LNCaP clone FGC (cell line): ENCODE results near the gene RUNX3.
A peak's percentile ranks its signal among the peaks of the same experiment; 100 is the strongest.

ENCODE experiments used
- DNase-seq: peaks from one replicate; pipeline ENCODE4 v3.0.0-alpha.2; 2011; ENCODE audit warnings: low read depth
- H3K4me3 ChIP-seq: 2 replicates; pipeline ENCODE4 v1.5.1; 2011; ENCODE audit warnings: mild to moderate bottlenecking, low read depth, low read length, control low read depth
- TF ChIP-seq, protein P1 (sequence below): IDR thresholded peaks from 2 replicates; pipeline ENCODE4 v1.5.1; 2012; ENCODE audit warnings: mild to moderate bottlenecking; ENCODE audit not compliant: control insufficient read depth, insufficient read depth; ENCODE audit errors: extremely low read depth

The RUNX3 gene

DNA sequence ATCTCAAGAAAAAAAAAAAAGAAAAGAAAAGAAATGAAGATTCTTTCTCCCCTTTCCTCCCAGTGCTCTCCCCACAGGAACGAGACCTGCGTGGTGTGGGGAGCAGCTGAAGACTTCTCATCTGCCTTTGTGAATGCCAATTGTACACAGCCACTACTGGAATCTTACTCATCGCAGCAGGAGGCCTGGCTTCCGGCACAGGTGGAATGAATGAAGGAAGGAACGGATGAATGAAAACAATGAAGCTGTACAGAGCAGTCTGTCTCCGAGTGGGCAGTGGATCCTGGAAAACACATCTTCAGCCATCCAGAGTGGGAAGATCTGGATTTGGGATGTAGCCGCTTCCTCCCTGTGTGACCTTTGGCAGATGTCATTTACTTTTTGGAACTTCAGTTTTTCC is 64.9 kb downstream of the RUNX3 start:
- H3K4me3 ChIP-seq, result no peak overlapping the region
- TF ChIP-seq, protein P1, sequence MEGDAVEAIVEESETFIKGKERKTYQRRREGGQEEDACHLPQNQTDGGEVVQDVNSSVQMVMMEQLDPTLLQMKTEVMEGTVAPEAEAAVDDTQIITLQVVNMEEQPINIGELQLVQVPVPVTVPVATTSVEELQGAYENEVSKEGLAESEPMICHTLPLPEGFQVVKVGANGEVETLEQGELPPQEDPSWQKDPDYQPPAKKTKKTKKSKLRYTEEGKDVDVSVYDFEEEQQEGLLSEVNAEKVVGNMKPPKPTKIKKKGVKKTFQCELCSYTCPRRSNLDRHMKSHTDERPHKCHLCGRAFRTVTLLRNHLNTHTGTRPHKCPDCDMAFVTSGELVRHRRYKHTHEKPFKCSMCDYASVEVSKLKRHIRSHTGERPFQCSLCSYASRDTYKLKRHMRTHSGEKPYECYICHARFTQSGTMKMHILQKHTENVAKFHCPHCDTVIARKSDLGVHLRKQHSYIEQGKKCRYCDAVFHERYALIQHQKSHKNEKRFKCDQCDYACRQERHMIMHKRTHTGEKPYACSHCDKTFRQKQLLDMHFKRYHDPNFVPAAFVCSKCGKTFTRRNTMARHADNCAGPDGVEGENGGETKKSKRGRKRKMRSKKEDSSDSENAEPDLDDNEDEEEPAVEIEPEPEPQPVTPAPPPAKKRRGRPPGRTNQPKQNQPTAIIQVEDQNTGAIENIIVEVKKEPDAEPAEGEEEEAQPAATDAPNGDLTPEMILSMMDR, result no peak
- no peak for DNase-seq

- no peak for DNase-seq
- no peak overlapping the region for H3K4me3 ChIP-seq
- TF ChIP-seq, protein P1, result no peak
Measured at GRCh38 chr1:24864370-24864777, 65.7 kb downstream of the RUNX3 start.

DNA sequence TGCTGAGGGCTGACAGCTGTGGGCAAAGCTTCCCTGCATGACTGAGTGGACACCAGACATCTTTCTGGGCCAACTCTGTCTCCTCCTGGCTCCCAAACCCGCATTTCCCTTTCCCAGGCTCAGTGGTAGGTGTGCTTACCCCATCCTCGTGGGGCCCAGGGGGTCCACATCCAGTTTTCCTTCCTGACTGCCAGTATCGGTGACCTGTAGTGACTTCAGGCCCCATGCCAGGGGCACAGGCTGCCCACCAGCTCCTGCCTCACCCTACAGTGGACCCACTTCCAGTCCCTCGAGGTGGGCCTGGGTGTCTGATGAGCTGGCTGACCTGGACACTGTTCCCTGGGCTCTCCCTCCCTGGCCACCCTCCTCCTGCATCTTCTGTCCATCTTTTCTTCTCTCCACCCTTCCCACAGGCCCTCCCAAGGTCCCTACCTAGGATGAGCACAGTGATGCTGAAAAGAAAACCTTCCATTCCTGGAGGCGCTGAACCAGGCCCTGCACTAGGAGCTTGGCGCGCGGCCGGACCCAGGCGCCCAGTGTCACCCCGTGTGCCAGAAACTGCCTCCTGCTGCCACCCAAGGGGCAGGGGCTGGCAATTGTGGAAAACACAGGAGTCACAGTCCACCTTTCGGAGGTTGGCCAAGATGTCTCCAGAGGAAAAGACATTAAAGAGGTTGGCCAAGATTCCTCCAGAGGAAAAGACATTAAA is 67.1 kb downstream of the RUNX3 start:
- no peak overlapping the region for H3K4me3 ChIP-seq
- TF ChIP-seq, protein P1, result no peak
- DNase-seq, result no peak

DNA sequence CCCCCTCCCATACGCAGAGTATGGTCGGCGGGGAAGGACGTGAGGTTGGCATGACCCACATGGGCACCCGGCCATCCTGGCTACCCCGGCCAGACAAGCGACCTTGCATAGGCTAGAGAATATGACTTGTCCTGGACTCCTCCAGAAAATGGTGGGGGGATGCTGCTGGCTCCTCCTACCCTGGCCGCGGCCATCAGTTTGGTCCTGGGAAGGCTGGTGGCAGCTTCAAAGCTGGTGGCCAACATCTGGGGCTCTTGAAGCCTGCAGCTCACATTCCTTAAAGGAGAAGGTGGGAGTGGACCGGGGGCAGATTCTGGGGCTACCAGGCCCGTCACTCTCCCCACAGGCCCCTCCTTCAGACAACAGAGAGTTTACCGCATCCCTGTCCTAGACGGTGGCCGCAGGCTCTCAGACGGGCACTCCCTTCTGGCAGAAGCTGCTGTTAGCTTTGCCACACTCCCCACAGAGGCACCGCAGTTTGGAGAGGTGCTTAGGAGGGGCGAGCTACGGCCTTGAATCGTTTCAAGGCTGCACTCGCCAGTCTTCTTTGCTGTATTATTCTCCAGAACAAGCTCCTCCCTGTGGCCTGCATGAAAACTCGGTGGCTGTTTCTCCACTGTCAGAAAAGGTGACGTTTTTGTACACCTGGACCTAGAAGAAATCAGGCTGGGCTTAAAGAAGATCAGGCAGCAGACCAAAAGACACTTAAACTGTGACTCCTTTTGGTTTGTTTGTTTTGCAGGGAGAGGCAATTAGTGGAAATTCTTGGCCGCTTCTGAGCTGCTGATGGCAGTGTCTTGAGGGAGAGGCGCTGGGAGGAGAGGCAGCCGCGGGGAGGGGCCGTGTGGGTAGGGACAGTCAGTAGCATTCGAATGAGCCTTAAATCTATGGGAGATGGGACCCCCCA is 68.0 kb downstream of the RUNX3 start:
- TF ChIP-seq, protein P1, result peak; percentile 18; the same call in 1 of the 2 replicates
- DNase-seq, result no peak
- no peak overlapping the region for H3K4me3 ChIP-seq

GRCh38 chr1:24860841-24861240 is 69.2 kb downstream of the RUNX3 start:
- DNase-seq, result no peak
- TF ChIP-seq, protein P1, result no peak

GRCh38 chr1:24859063-24860010 is 70.7 kb downstream of the RUNX3 start:
- DNase-seq, result no peak
- TF ChIP-seq, protein P1, result no peak

More at GRCh38 chr1:24860841-24861240, 69.2 kb downstream of the RUNX3 start:
- no peak overlapping the region for H3K4me3 ChIP-seq

More at GRCh38 chr1:24859063-24860010, 70.7 kb downstream of the RUNX3 start:
- H3K4me3 ChIP-seq, result no peak overlapping the region
